Loucy (cell line): Measurements from ENCODE around the gene KIRREL3.

Experiments
- EZH2phosphoT487 ChIP-seq: fragments of 200-600 bp; IDR thresholded peaks from 2 replicates; pipeline ENCODE4 v1.6.1; 2018; ENCODE audit warnings: antibody characterized with exemption, mild to moderate bottlenecking, moderate library complexity, borderline replicate concordance
- TF ChIP-seq, protein P1 (sequence below): fragments of 200-600 bp; sonication (generic); conservative IDR thresholded peaks from 2 replicates; pipeline ENCODE4 v1.5.1; 2014; ENCODE audit warnings: mild to moderate bottlenecking, antibody characterized with exemption, low read length

GRCh38 chr11:126500981-126501380 is 499.6 kb downstream of the KIRREL3 start:
- TF ChIP-seq, protein P1, sequence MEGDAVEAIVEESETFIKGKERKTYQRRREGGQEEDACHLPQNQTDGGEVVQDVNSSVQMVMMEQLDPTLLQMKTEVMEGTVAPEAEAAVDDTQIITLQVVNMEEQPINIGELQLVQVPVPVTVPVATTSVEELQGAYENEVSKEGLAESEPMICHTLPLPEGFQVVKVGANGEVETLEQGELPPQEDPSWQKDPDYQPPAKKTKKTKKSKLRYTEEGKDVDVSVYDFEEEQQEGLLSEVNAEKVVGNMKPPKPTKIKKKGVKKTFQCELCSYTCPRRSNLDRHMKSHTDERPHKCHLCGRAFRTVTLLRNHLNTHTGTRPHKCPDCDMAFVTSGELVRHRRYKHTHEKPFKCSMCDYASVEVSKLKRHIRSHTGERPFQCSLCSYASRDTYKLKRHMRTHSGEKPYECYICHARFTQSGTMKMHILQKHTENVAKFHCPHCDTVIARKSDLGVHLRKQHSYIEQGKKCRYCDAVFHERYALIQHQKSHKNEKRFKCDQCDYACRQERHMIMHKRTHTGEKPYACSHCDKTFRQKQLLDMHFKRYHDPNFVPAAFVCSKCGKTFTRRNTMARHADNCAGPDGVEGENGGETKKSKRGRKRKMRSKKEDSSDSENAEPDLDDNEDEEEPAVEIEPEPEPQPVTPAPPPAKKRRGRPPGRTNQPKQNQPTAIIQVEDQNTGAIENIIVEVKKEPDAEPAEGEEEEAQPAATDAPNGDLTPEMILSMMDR, result no peak
- TF ChIP-seq EZH2phosphoT487, result no peak
